HG02588 (cell line): Measurements from ENCODE around the gene CEP104.

Experiments used
- ATAC-seq: cut with Tn5 transposase; IDR thresholded peaks from one replicate; pipeline ENCODE4 v1.9.1; 2021; ENCODE audit warnings: mild to moderate bottlenecking, moderate library complexity; ENCODE audit not compliant: unreplicated experiment

Gene CEP104

DNA sequence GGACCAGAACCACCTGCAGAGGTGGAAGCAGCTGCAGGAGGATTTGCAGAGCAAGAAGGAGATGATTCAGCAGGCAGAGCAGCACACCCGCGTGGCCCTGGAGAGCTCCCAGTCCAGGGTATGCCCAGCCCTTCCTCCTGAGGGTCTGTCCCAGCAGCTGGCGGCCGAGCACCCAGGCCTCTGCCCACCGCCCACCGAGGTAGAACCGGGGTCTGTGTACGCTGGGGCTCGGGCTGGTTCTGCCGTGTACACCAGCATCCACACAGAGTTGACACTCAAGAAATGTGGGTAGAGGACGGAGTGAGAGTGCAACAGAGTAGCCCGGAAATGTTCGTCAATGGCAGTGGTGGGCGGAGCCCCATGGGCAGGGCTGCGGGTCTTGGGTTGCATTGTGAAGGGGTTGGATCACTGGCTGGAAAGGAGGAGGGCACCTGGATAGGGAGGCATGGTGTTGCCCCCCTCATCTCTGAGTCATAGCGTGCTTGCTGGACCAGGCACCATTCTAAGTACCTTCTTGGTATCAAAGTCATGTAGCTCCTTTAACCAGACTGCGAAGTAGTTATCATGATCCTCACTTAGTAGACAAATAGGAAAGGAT, 89.6 kb downstream of the CEP104 start:
- ATAC-seq, result no peak

DNA sequence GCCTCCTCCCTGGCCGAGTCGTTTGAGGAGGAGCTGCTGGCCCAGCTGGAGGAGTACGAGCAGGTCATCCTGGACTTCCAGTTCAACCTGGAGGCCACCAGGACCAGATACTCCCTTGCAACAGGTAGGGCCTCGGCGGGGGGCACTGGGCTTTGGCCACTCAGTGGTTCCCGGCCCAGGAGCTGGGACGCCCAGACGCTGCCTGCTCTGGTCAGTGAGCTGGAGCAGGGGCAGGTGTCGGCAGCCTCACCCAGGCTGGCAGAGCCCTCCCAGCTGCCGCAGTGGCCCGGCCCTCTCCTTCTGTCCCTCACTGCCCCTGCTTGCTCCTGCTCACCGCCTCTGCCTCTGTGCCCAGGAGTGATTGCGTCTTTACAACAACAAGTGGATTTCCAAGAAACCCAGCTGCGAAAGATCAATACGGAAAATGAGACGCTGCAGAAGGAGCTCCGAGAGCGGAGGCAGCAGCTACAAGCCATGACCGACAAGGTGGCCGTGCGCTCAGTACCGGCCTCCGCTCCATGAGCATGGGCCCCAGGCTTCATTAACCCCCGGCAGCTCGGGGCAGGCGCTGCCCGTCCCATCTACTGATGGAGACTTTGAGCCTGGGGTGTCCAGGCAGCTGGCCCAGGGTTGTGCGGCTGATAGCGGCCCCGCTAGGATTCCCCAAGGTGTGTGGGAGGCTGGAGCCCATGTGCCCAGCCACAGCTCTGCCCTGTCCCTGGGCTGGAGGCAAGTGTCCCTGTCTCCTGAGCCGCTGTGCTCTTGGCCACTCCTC, 93.5 kb downstream of the CEP104 start:
- no peak for ATAC-seq

DNA sequence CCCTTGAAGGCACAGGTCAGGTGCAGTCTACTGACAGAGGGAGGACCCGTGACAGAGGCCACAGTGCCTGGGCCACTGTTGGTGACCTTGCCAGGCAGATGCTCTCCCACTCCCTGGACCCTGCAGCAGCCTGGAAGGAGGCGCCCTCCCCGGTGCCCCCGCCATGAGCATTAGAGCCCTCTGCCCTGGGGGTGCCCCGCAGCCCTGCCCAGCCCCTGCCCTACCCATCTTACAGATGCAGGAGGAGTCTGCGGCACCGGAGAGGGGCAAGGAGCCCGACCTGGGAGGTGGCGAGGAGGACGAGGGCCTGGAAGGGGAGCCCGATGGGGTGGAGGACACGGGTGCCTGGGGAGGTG, 94.2 kb downstream of the CEP104 start:
- ATAC-seq, result no peak

DNA sequence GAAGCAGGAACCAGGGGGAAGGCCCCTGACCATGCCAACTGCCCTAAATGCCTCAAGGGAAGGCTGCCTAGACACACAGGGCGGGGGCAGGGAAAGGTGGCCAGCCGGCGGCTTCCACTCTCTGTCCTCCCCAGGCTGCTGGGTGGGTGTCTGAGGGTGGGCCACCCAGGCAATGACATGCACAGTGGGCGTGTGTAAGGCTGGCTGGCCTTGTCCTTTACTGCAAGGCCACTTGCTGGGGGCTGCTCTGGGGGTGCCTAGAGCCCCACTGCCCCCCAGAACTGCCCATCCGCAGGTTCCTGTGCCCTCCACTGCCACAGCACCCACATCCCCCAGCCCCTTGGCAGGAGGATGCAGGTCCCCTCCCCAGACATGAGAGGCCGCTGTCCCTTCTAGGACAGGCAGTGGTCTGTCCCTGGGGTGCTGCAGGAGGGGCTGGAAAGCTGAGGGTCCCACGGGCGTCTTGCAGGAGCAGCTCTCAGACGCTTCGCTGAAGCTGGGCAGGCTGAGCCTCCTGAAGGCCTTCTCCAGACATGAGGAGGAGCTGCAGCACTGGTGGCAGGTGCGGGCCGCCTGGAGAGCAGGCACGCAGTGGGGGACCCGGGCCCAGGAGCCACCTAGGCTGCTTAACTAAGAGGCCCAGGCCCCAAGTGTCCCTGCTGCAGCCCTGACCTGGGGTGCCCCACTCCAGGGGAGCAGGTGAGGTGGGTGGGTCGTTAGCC, 94.7 kb downstream of the CEP104 start:
- ATAC-seq, result no peak
